KG1 (cell line): Measurements from ENCODE around the gene RNF17.
A peak's percentile ranks its signal among the peaks of the same experiment; 100 is the strongest.

Experiments
- DNase-seq: peaks from one replicate; lab custom pipeline; 2025; lab: John Stamatoyannopoulos, UW

The RNF17 gene

GRCh38 chr13:24900507-24900906 is 136.5 kb downstream of the RNF17 start:
- no peak for DNase-seq

GRCh38 chr13:24905242-24905641 is 141.3 kb downstream of the RNF17 start:
- DNase-seq = no peak

- no peak for DNase-seq
These were observed 142.3 kb downstream of the RNF17 start for GRCh38 chr13:24906268-24906667.

GRCh38 chr13:24910502-24911132 is 146.6 kb downstream of the RNF17 start:
- DNase-seq = no peak

- DNase-seq = no peak
These were observed 147.4 kb downstream of the RNF17 start for GRCh38 chr13:24911133-24911908.

- no peak for DNase-seq
These were observed 152.5 kb downstream of the RNF17 start for GRCh38 chr13:24916464-24916863.

- DNase-seq = no peak
These were observed 157.0 kb downstream of the RNF17 start for GRCh38 chr13:24921003-24921402.

- no peak for DNase-seq
These were observed 157.9 kb downstream of the RNF17 start for GRCh38 chr13:24921881-24922280.

GRCh38 chr13:24922387-24922744 is 158.4 kb downstream of the RNF17 start:
- DNase-seq = peak; percentile 15

- DNase-seq = peak; percentile 94
These were observed 159.0 kb downstream of the RNF17 start for GRCh38 chr13:24922745-24923591.

GRCh38 chr13:24925318-24926231 is 161.6 kb downstream of the RNF17 start:
- DNase-seq = no peak

- no peak for DNase-seq
These were observed 163.9 kb downstream of the RNF17 start for GRCh38 chr13:24927810-24928404.

GRCh38 chr13:24929196-24929595 is 165.2 kb downstream of the RNF17 start:
- no peak for DNase-seq
